Astrocyte (in vitro differentiated cells and primary cell): Measurements from ENCODE around the gene KCNMA1. TPM values are rescaled to one million over a fixed set of nuclear protein-coding genes. Genes with fewer than 3 reads are reported as not detected.

Experiments used
- DNase-seq: peaks from one replicate; pipeline ENCODE4 v3.0.0-alpha.2; 2010; ENCODE audit warnings: low read depth
- FAIRE-seq: peaks from 2 replicates; lab custom pipeline; 2011; peaks lifted over from hg19 to GRCh38; lab: Jason Lieb, UNC
- H2AFZ ChIP-seq: 2 replicates; pipeline ENCODE4 v1.6.0; 2012; ENCODE audit warnings: low read depth, low read length, inconsistent platforms
- H3K27ac ChIP-seq: 2 replicates; pipeline ENCODE4 v1.5.1; 2011; ENCODE audit warnings: low read depth, low read length, inconsistent platforms
- H3K27me3 ChIP-seq: 2 replicates; pipeline ENCODE4 v1.6.0; 2011; ENCODE audit warnings: low read length, inconsistent platforms; ENCODE audit not compliant: insufficient read depth
- H3K36me3 ChIP-seq: 2 replicates; pipeline ENCODE4 v1.5.1; 2011; ENCODE audit warnings: low read length, inconsistent platforms; ENCODE audit not compliant: insufficient read depth
- H3K4me1 ChIP-seq: 2 replicates; pipeline ENCODE4 v1.5.1; 2011; ENCODE audit warnings: low read length, inconsistent platforms; ENCODE audit not compliant: insufficient read depth
- H3K4me2 ChIP-seq: 2 replicates; pipeline ENCODE4 v1.6.0; 2012; ENCODE audit warnings: low read length, inconsistent platforms
- H3K4me3 ChIP-seq: 2 replicates; pipeline ENCODE4 v1.5.1; 2011; ENCODE audit warnings: low read depth, mild to moderate bottlenecking, low read length, inconsistent platforms; ENCODE audit not compliant: insufficient read depth
- H3K79me2 ChIP-seq: 2 replicates; pipeline ENCODE4 v1.6.0; 2012; ENCODE audit warnings: mild to moderate bottlenecking, low read length, inconsistent platforms; ENCODE audit not compliant: insufficient read depth
- H3K9ac ChIP-seq: 2 replicates; pipeline ENCODE4 v1.6.0; 2012; ENCODE audit warnings: mild to moderate bottlenecking, low read length, inconsistent platforms
- H3K9me3 ChIP-seq: 2 replicates; pipeline ENCODE4 v1.5.1; 2012; ENCODE audit warnings: low read depth, mild to moderate bottlenecking, low read length, inconsistent platforms; ENCODE audit not compliant: insufficient read depth
- H4K20me1 ChIP-seq: 2 replicates; pipeline ENCODE4 v1.6.0; 2012; ENCODE audit warnings: low read length, inconsistent platforms; ENCODE audit not compliant: insufficient read depth
- H3K27ac Mint-ChIP-seq: one replicate; pipeline ENCODE4 v1.8.0; 2021; ENCODE audit warnings: mild to moderate bottlenecking, mixed read lengths; ENCODE audit not compliant: unreplicated experiment
- H3K27me3 Mint-ChIP-seq: one replicate; pipeline ENCODE4 v1.8.0; 2021; ENCODE audit warnings: low read depth, mixed read lengths; ENCODE audit not compliant: unreplicated experiment
- H3K36me3 Mint-ChIP-seq: one replicate; pipeline ENCODE4 v1.8.0; 2021; ENCODE audit warnings: low read depth, mixed read lengths; ENCODE audit not compliant: unreplicated experiment
- H3K4me1 Mint-ChIP-seq: one replicate; pipeline ENCODE4 v1.8.0; 2021; ENCODE audit warnings: low read depth, mixed read lengths; ENCODE audit not compliant: unreplicated experiment
- H3K4me3 Mint-ChIP-seq: one replicate; pipeline ENCODE4 v1.8.0; 2021; ENCODE audit warnings: mild to moderate bottlenecking, moderate library complexity, mixed read lengths; ENCODE audit not compliant: unreplicated experiment
- H3K9me3 Mint-ChIP-seq: one replicate; pipeline ENCODE4 v1.8.0; 2021; ENCODE audit warnings: mild to moderate bottlenecking, mixed read lengths; ENCODE audit not compliant: unreplicated experiment
- EZH2 ChIP-seq: IDR thresholded peaks from 2 replicates; pipeline ENCODE4 v1.6.1; 2012; ENCODE audit warnings: mild to moderate bottlenecking, low read length, inconsistent platforms; ENCODE audit not compliant: insufficient read depth
- total RNA-seq: library from RNA; stranded (reverse); gene quantifications from 2 replicates; pipeline ENCODE4 v1.2.1, GENCODE V29; 2021
- TF ChIP-seq, protein P1 (sequence below): IDR thresholded peaks from 2 replicates; pipeline ENCODE4 v1.5.1; 2011; ENCODE audit warnings: low read depth, mild to moderate bottlenecking, inconsistent platforms, low read length, moderate library complexity; ENCODE audit not compliant: insufficient read depth

The KCNMA1 gene
- total RNA-seq, 1 donor from 2014 or later, result 45.8 TPM

DNA sequence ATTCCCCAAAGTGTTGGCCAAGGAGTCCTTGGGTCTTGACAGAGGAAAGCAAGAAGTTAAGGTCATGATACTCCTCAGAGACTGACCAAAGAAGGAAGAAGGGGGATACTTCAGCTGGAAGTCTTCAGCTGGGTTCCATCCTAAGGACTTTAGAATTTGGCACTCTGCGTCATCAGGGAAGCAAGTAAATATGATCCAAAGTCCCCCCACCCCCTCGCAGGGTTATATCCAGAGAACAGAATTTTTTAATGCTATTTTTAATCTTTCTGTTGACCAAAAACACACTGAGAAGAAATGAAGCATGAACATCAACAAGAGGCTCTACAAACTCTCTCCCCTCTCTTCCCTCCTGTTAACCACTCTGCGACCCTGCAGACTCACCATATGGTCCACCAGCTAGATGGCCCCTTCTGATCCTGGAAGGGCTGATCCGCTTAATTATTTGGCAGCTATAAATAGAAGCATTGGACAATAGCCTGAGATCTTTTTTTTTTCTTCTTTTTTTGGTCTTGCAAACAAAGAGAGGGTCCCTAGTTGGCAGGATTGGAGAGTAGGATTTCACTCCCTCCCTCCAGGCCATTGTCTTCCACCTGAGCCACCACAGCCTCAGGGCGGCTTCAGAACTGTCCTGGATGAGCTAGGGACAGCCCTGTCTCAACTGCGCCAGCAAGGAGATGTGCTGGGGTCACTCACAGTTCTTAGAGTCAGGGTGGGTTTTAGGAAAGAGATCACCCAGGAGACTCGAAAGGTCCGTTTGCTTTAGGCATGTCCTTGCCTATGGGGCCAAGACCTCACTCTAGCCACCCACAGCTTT lies 196.0 kb downstream of the KCNMA1 start:
- FAIRE-seq (no peak), DNase-seq (no peak)
- H3K79me2 ChIP-seq, result no peaks in the 10 kb centered on the region
- H3K4me1 ChIP-seq, result no peaks in the 10 kb centered on the region
- Mint-ChIP-seq H3K4me3 (no peak overlapping the region), H3K9me3 (no peaks in the 10 kb centered on the region), H3K36me3 (peaks cover 6% of the 10 kb centered on the region), H3K27ac (no peak overlapping the region), H3K4me1 (peaks cover 3% of the 10 kb centered on the region), H3K27me3 (no peaks in the 10 kb centered on the region)
- H3K27me3 ChIP-seq, result no peaks in the 10 kb centered on the region
- no peak overlapping the region for H2AFZ ChIP-seq
- H3K9ac ChIP-seq, result no peak overlapping the region
- no peaks in the 10 kb centered on the region for H3K9me3 ChIP-seq
- H4K20me1 ChIP-seq, result peaks cover 5% of the 10 kb centered on the region
- H3K36me3 ChIP-seq, result no peaks in the 10 kb centered on the region
- no peak for TF ChIP-seq EZH2
- TF ChIP-seq, protein P1, sequence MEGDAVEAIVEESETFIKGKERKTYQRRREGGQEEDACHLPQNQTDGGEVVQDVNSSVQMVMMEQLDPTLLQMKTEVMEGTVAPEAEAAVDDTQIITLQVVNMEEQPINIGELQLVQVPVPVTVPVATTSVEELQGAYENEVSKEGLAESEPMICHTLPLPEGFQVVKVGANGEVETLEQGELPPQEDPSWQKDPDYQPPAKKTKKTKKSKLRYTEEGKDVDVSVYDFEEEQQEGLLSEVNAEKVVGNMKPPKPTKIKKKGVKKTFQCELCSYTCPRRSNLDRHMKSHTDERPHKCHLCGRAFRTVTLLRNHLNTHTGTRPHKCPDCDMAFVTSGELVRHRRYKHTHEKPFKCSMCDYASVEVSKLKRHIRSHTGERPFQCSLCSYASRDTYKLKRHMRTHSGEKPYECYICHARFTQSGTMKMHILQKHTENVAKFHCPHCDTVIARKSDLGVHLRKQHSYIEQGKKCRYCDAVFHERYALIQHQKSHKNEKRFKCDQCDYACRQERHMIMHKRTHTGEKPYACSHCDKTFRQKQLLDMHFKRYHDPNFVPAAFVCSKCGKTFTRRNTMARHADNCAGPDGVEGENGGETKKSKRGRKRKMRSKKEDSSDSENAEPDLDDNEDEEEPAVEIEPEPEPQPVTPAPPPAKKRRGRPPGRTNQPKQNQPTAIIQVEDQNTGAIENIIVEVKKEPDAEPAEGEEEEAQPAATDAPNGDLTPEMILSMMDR, result no peak
- no peak overlapping the region for H3K4me2 ChIP-seq
- H3K27ac ChIP-seq, result no peak overlapping the region
- no peak overlapping the region for H3K4me3 ChIP-seq

DNA sequence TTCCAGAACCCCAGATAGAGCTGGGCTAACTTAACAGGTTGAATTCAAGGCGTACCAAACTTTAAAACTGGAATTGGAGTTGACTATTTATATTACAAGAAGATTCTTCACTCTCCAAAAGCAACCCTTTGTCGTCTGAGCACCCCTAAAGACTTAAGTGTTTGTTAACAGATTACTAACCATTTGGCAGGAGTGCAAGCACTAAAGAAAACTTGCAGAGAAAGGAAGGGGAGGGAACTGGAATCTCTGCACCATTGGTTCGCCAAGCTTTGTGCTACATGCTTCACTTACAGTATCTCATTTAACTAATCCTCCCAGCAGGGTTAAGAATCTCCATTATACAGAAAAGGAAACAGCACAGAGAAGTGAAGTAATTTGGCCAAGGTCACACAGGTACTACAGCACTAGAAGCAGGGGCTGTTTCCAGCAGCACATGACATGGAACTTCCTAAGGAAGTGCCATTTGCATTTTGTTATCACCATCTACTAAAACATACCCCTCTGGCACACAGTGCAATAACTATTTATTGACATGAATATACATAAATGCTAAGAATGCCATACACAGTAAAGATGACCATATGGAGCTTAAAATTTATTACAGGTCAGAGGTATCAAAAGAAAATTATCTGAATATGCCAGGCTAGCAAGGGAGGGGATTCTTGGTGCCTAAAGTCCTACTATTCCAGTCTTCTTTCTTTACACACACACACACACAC lies 201.2 kb downstream of the KCNMA1 start:
- Histone ChIP-seq H4K20me1 (peaks cover 6% of the 10 kb centered on the region), H3K27me3 (no peaks in the 10 kb centered on the region), H3K4me1 (no peaks in the 10 kb centered on the region), H3K79me2 (no peaks in the 10 kb centered on the region), H2AFZ (no peak overlapping the region), H3K9ac (no peak overlapping the region), H3K36me3 (no peaks in the 10 kb centered on the region), H3K9me3 (no peaks in the 10 kb centered on the region), H3K4me2 (no peak overlapping the region), H3K27ac (no peak overlapping the region), H3K4me3 (no peak overlapping the region)
- no peaks in the 10 kb centered on the region for H3K27me3 Mint-ChIP-seq
- FAIRE-seq, result no peak
- H3K4me3 Mint-ChIP-seq, result no peak overlapping the region
- peaks cover 3% of the 10 kb centered on the region for H3K4me1 Mint-ChIP-seq
- H3K27ac Mint-ChIP-seq, result no peak overlapping the region
- H3K36me3 Mint-ChIP-seq, result peaks cover 8% of the 10 kb centered on the region
- no peaks in the 10 kb centered on the region for H3K9me3 Mint-ChIP-seq
- no peak for DNase-seq
- no peak for TF ChIP-seq EZH2
- TF ChIP-seq, protein P1, result no peak

DNA sequence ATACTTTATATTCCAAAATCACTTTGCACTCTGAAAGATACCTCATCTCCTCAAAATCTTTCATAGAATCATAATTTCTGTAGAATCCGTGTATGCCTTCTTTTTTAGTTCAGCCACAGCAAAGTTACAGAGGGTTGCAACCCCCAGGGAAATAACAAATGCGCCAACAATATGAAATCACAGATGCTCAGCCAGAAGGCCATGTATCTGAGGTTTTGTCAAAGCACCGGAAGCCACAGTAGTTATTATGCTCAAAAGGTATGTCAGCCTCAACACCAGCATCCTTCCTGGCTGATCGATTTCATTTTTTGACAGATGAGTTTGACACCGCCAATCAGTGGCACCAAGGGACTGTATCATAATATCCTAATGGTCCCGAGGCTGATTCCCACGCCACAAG lies 204.1 kb downstream of the KCNMA1 start:
- H3K9me3 ChIP-seq, result no peaks in the 10 kb centered on the region
- peaks cover 5% of the 10 kb centered on the region for H3K36me3 Mint-ChIP-seq
- H4K20me1 ChIP-seq, result peaks cover 6% of the 10 kb centered on the region
- no peaks in the 10 kb centered on the region for H3K27me3 Mint-ChIP-seq
- no peaks in the 10 kb centered on the region for H3K79me2 ChIP-seq
- H3K9me3 Mint-ChIP-seq, result no peaks in the 10 kb centered on the region
- no peaks in the 10 kb centered on the region for H3K27me3 ChIP-seq
- no peak overlapping the region for H3K4me3 Mint-ChIP-seq
- H3K27ac ChIP-seq, result no peak overlapping the region
- no peaks in the 10 kb centered on the region for H3K4me1 ChIP-seq
- H2AFZ ChIP-seq, result no peak overlapping the region
- DNase-seq (no peak), FAIRE-seq (no peak)
- H3K36me3 ChIP-seq, result no peaks in the 10 kb centered on the region
- H3K4me1 Mint-ChIP-seq, result peaks cover 7% of the 10 kb centered on the region
- TF ChIP-seq, protein P1, result no peak
- no peak for TF ChIP-seq EZH2
- no peak overlapping the region for H3K27ac Mint-ChIP-seq
- H3K4me2 ChIP-seq, result no peak overlapping the region
- no peak overlapping the region for H3K9ac ChIP-seq
- no peak overlapping the region for H3K4me3 ChIP-seq
